Bone marrow (tissue), 2 donors: ENCODE results near the gene RPL12.
"Not testable (repeated sequence)": the region's sequence is repeated elsewhere in the genome, so short reads cannot be mapped to it uniquely, and the experiment has no call there.

Experiments
- DNase-seq, 2 donors: peaks; one replicate each; lab custom pipeline; 2025; lab: John Stamatoyannopoulos, UW

The RPL12 gene

DNA sequence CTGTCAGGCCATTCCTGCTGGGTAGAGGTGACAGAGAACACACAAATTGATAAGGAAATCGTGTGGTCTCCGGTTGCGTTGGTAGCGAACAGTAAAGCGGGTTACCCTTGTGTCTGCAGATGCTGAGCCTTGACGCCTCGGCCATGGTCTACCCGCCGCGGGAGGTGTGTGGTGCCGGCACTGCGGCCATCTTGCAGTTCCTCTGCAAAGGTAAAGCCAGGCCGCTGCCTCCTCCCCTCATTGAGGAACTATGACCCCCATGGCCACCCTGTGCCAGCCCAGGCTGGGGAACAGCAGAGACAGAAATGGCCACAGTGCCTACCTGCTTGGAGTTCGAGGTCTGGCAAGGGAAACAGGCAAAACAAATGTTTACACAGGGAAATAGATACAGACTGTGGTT is 16.4 kb upstream of the RPL12 start:
- no peak for DNase-seq

DNA sequence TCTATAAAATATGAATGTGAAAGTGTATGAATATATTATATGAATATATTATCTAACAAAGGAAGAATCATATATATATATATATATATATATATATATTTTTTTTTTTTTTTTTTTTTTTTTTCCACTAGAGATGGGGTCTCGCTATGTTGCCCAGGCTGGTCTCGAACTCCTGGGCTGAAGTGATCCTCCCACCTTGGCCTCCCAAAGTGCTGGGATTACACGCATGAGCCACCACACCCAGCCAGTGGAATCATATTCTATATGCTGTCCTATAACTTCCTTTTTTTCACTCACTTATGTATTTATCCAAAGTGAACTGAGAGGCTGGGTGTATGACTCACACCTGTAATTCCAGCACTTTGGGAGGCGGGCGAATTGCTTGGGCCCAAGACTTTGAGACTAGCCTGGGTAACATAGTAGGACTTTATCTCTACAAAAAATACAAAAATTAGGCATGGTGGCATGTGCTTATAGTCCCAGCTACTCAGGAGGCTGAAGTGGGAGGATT is 15.3 kb upstream of the RPL12 start:
- not testable (repeated sequence) for DNase-seq

GRCh38 chr9:127463911-127464310 is 12.7 kb upstream of the RPL12 start:
- DNase-seq, result no peak

- no peak for DNase-seq
Measured at GRCh38 chr9:127463382-127463781, 12.2 kb upstream of the RPL12 start.

- no peak for DNase-seq
Measured at GRCh38 chr9:127458921-127459320, 7.7 kb upstream of the RPL12 start.

- DNase-seq, result no peak
Measured at GRCh38 chr9:127457191-127457878, 6.1 kb upstream of the RPL12 start.

- DNase-seq, result peak in 1 of 2 donors; percentile 56
Measured at GRCh38 chr9:127455324-127455992, 4.3 kb upstream of the RPL12 start.

DNA sequence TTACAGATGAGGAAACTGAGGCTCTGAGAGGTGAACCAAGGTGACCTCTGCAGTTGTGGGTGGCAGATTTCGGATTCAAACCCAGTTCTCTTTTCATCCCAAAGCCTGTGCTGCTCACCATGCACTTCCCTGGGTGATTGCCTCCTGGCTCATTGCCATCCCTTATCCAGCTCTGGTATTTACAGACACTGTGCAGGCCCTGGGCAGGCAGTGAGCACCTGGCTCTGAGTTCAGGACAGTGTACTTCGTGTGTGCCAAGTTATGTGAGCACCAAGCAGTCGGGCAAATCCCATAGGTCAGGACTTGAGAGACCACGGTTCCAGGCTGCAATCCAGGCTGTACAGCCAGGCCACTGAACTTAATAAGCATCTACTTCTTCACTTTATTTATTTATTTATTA is 1.5 kb upstream of the RPL12 start:
- no peak for DNase-seq

- peak in 1 of 2 donors; percentile 11 for DNase-seq
Measured at GRCh38 chr9:127451858-127452656, 851 bp upstream of the RPL12 start.

DNA sequence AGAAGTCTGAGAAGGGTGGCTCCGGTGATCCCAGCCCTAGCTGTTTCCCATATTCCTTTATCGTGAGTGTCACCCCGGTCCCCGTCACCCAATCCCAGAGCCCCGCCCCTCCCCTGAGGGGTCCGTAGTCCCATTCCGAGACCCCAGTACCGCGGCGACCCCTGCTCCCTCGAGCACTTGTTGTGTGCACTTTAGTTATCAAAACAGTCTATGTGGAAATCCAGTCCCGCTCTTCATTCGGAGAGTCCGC is 327 bp upstream of the RPL12 start:
- DNase-seq, result no peak

- no peak for DNase-seq
Measured at GRCh38 chr9:127450243-127450760, 904 bp downstream of the RPL12 start.

GRCh38 chr9:127449332-127449966 is 1.8 kb downstream of the RPL12 start:
- DNase-seq, result no peak

DNA sequence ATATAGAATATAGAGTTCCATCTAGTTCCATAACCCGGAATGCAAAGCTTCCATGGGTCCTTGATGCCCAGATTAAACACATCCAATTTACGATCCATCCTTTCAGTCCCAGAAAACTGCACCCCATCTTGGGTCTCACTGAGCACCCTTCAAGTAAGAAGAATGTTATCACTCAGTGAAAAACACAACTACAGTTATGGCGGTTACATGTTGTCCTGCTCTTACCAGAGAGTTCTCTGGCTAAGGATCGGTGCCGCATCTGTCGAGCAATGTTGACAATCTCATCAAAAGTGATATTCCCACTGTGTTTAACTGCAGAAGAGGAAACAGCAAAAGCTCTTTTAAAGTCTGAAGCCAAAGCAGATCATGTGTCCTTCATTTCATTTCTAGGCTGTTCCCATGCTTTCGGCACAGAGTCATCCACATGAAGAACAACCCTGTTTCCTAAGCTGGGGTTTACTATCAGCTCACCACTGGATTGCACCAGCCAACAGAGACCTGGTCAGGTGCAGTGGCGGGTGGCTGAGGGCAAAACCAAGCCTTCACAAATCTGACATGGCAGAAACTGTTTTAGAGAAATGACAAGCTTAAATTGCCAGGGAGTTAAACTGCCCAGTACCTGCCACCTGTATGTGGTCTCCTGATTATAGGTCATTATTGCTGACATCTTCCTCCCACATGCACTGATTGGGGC is 2.9 kb downstream of the RPL12 start:
- no peak for DNase-seq

DNA sequence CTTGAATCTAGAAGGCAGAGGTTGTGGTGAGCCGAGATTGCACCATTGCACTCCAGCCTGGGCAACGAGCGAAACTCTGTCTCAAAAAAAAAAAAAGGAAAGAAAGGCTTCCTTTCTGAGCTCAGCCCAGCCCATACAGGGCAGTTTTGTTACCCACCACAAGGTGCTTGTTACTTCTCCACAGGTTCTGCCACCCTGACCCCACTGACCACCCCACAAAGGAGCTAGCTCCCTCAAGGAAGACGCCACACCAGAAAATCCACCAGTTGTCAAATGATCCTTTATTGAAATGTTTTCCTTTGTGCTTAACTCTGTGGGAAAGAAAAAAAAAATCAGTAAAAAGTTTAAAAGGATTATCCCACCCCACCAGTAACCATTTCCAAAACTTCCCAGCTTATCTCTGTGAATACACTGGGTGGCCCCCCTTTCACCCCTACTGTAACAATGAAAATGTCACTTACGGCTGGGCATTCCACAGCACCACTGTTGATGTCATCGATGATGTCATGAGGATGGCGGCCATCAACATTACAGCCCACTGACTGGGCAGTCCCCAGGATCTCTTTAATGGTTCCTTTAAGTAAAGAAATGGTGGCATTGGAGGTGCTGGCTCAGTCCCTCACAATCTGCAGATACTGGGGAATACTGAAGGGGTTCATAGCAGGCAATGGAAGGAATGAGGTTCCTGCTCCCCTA is 3.6 kb downstream of the RPL12 start:
- DNase-seq, result no peak

GRCh38 chr9:127446713-127447415 is 4.3 kb downstream of the RPL12 start:
- DNase-seq, result no peak

DNA sequence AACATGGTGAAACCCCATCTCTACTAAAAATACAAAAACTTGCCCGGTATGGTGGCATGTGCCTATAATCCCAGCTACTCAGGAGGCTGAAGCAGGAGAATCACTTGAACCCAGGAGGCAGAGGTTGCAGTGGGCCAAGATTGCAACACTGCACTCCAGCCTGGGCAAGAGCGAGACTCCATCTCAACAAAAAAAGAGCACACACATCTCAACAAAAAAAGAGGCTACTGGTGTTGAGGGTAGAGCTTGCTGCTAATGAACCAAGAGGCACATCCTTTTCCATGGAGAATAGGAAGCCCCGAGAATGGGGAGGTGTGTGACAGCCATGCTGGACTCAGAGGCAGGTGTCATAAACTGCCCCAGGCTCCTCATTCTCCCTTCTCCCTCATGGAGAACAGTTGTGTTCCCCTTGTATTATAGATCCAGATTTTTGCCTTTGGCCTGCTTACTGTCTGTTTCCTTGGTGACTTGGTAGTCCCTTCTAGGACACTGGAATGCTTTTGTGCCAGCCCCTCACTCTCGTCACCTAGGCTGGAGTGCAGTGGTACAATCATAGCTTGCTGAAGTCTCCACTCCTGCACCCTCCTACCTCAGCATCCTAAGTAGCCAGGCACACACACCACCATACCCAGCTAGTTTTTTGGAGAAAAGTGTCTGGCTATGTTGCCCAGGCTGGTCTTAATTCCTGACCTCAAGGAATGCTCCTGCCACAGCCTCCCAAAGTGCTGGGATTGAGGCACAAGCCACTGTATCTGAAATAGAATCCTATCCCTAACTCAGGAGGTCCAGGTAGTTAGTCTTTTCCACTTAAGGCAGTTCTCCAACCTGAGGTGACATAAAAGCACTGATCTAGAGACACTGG is 5.1 kb downstream of the RPL12 start:
- no peak for DNase-seq

GRCh38 chr9:127444921-127445850 is 6.0 kb downstream of the RPL12 start:
- no peak for DNase-seq

DNA sequence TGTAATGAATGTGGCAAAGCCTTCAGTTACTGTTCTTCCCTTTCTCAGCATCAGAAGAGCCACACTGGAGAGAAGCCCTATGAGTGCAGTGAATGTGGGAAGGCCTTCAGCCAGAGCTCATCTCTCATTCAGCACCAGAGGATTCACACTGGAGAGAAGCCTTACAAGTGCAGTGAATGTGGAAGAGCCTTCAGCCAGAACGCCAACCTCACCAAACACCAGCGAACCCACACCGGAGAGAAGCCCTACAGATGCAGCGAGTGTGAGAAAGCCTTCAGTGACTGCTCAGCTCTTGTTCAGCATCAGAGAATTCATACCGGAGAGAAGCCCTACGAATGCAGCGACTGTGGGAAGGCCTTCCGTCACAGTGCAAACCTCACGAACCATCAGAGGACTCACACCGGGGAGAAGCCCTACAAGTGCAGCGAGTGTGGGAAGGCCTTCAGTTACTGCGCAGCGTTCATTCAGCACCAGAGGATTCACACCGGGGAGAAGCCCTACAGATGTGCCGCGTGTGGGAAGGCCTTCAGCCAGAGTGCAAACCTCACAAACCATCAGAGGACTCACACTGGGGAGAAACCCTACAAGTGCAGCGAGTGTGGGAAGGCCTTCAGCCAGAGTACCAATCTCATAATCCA is 6.8 kb downstream of the RPL12 start:
- no peak for DNase-seq
